IMR-90 (cell line): ENCODE measurements around the gene TSC2. TPM values are rescaled to one million over a fixed set of nuclear protein-coding genes. Genes with fewer than 3 reads are reported as not detected.

ENCODE experiments used
- ATAC-seq: fragments of 200-7000 bp; cut with Tn5 transposase; 2 replicates; pipeline ENCODE4 v1.9.1; 2020; ENCODE audit warnings: low read depth, mild to moderate bottlenecking, moderate library complexity
- BruUV-seq: library from RNA; stranded (reverse); fragments of 400-500 nt; replicated peaks from 2 replicates; lab custom pipeline; 2021; lab: Mats Ljungman, UMichigan
- CTCF ChIA-PET: fragments of 300-600 bp; formaldehyde crosslinking; extraction: SDS; loops from one replicate; lab custom pipeline; 2021; ENCODE audit warnings: antibody characterized with exemption; lab: Yijun Ruan, JAX
- POLR2A ChIA-PET: fragments of 300-600 bp; sonication (Branson Sonifier 250); formaldehyde crosslinking; loops from one replicate; lab custom pipeline; 2022; ENCODE audit warnings: antibody characterized with exemption; ENCODE audit not compliant: unreplicated experiment; lab: Charles Lee
- DNase-seq: peaks from one replicate; pipeline ENCODE4 v3.0.0; 2013
- H2AFZ ChIP-seq: replicated peaks from 2 replicates; pipeline ENCODE3; 2013; ENCODE audit warnings: low read length, mild to moderate bottlenecking; ENCODE audit not compliant: poor library complexity
- H2AK5ac ChIP-seq: 2 replicates; pipeline ENCODE4 v1.6.1; 2013; ENCODE audit warnings: low read depth, low read length, inconsistent platforms
- H2AK9ac ChIP-seq: replicated peaks from 2 replicates; pipeline ENCODE3; 2013; ENCODE audit warnings: mild to moderate bottlenecking, low read depth, low read length, moderate library complexity; ENCODE audit not compliant: poor library complexity
- H2BK120ac ChIP-seq: 2 replicates; pipeline ENCODE4 v1.6.1; 2013; ENCODE audit warnings: low read depth, low read length, inconsistent platforms
- H2BK15ac ChIP-seq: 3 replicates; pipeline ENCODE4 v1.6.1; 2013; ENCODE audit warnings: low read depth, low read length, inconsistent platforms
- H2BK20ac ChIP-seq: 2 replicates; pipeline ENCODE4 v1.6.1; 2013; ENCODE audit warnings: low read depth, mild to moderate bottlenecking, inconsistent platforms, low read length, moderate library complexity
- H2BK5ac ChIP-seq: 2 replicates; pipeline ENCODE4 v1.6.1; 2013; ENCODE audit warnings: mild to moderate bottlenecking, low read depth, low read length, inconsistent platforms; ENCODE audit not compliant: poor library complexity, severe bottlenecking
- H3K14ac ChIP-seq: replicated peaks from 2 replicates; pipeline ENCODE4 v1.6.1; 2013; ENCODE audit warnings: low read depth, low read length, inconsistent platforms
- H3K18ac ChIP-seq: 2 replicates; pipeline ENCODE4 v1.6.1; 2013; ENCODE audit warnings: low read depth, low read length, control low read depth
- H3K23ac ChIP-seq: 2 replicates; pipeline ENCODE4 v1.6.1; 2013; ENCODE audit warnings: low read depth, low read length, inconsistent platforms
- H3K27ac ChIP-seq: 2 replicates; pipeline ENCODE4 v1.5.1; 2013; ENCODE audit warnings: mild to moderate bottlenecking, control low read depth, low read length; ENCODE audit not compliant: insufficient read depth
- H3K27me3 ChIP-seq: 2 replicates; pipeline ENCODE4 v1.6.1; 2013; ENCODE audit warnings: low read length; ENCODE audit not compliant: control insufficient read depth, insufficient read depth
- H3K36me3 ChIP-seq: 2 replicates; pipeline ENCODE4 v1.6.1; 2013; ENCODE audit warnings: low read length, mixed read lengths; ENCODE audit not compliant: control insufficient read depth, insufficient read depth
- H3K4ac ChIP-seq: 2 replicates; pipeline ENCODE4 v1.6.1; 2013; ENCODE audit warnings: low read depth, low read length, inconsistent platforms
- H3K4me1 ChIP-seq: 2 replicates; pipeline ENCODE4 v1.6.1; 2013; ENCODE audit warnings: low read length, mixed read lengths; ENCODE audit not compliant: control insufficient read depth, insufficient read depth
- H3K4me2 ChIP-seq: 2 replicates; pipeline ENCODE4 v1.6.1; 2013; ENCODE audit warnings: low read depth, mild to moderate bottlenecking, control low read depth, low read length, moderate library complexity
- H3K4me3 ChIP-seq: 2 replicates; pipeline ENCODE4 v1.5.1; 2013; ENCODE audit warnings: low read depth, mild to moderate bottlenecking, control low read depth, low read length, moderate library complexity; ENCODE audit not compliant: insufficient read depth
- H3K56ac ChIP-seq: 2 replicates; pipeline ENCODE4 v1.6.1; 2013; ENCODE audit warnings: low read length, inconsistent platforms; ENCODE audit not compliant: insufficient read depth; ENCODE audit errors: extremely low read depth
- H3K79me1 ChIP-seq, 2 experiments: 2 replicates each; pipeline ENCODE4 v1.6.1; 2013; ENCODE audit warnings: low read length in 2 of 2, inconsistent platforms in 1 of 2, low read depth in 1 of 2
- H3K9ac ChIP-seq: 2 replicates; pipeline ENCODE4 v1.6.1; 2013; ENCODE audit warnings: low read depth, low read length, control low read depth
- H3K9me1 ChIP-seq: 2 replicates; pipeline ENCODE4 v1.6.1; 2013; ENCODE audit warnings: low read length, inconsistent platforms; ENCODE audit not compliant: insufficient read depth
- H3K9me3 ChIP-seq: 2 replicates; pipeline ENCODE4 v1.6.1; 2013; ENCODE audit warnings: low read length; ENCODE audit not compliant: control insufficient read depth, insufficient read depth
- H4K20me1 ChIP-seq: 2 replicates; pipeline ENCODE4 v1.6.1; 2013; ENCODE audit warnings: low read length, inconsistent platforms; ENCODE audit not compliant: insufficient read depth
- H4K5ac ChIP-seq: 2 replicates; pipeline ENCODE4 v1.6.1; 2013; ENCODE audit warnings: mild to moderate bottlenecking, low read depth, low read length, control low read depth
- H4K8ac ChIP-seq, 2 experiments: 2 replicates each; pipeline ENCODE4 v1.6.1; 2013; ENCODE audit warnings: low read depth in 2 of 2, low read length in 2 of 2, control low read depth in 1 of 2, inconsistent platforms in 1 of 2
- H4K91ac ChIP-seq: 2 replicates; pipeline ENCODE4 v1.6.1; 2013; ENCODE audit warnings: low read depth, low read length, inconsistent platforms; ENCODE audit not compliant: insufficient read depth
- BHLHE40 ChIP-seq: fragments of 150-350 bp; IDR thresholded peaks from 2 replicates; pipeline ENCODE4 v1.6.1; 2016; ENCODE audit warnings: mild to moderate bottlenecking, low read depth, low read length
- CEBPB ChIP-seq: IDR thresholded peaks from 2 replicates; pipeline ENCODE4 v1.6.1; 2012; ENCODE audit warnings: low read depth, low read length, improper control_type of control experiment
- MAFK ChIP-seq: IDR thresholded peaks from 2 replicates; pipeline ENCODE4 v1.6.1; 2012; ENCODE audit warnings: low read depth, low read length, improper control_type of control experiment
- MAZ ChIP-seq: IDR thresholded peaks from 2 replicates; pipeline ENCODE4 v1.6.1; 2012; ENCODE audit warnings: low read depth, mild to moderate bottlenecking, low read length, improper control_type of control experiment, moderate library complexity, borderline replicate concordance
- MXI1 ChIP-seq: IDR thresholded peaks from 2 replicates; pipeline ENCODE4 v1.6.1; 2012; ENCODE audit warnings: low read depth, mild to moderate bottlenecking, low read length, moderate library complexity, borderline replicate concordance
- NFE2L2 ChIP-seq: fragments of 150-350 bp; IDR thresholded peaks from 2 replicates; pipeline ENCODE4 v1.6.1; 2016; ENCODE audit warnings: low read depth, mild to moderate bottlenecking, low read length
- RFX5 ChIP-seq: IDR thresholded peaks from 2 replicates; pipeline ENCODE4 v1.8.0; 2012; ENCODE audit warnings: low read depth, mild to moderate bottlenecking, low read length, moderate library complexity
- WGBS, 2 experiments: methylation state at CpG; one replicate each; pipeline versions ENCODE4 v1.1.5 to v1.1.7; 2013; ENCODE audit warnings: missing lambda C conversion rate in 2 of 2; ENCODE audit not compliant: insufficient read length in 1 of 2; ENCODE audit errors: extremely low coverage in 2 of 2; 5-methylcytosine and 5-hydroxymethylcytosine counted together
- dilution Hi-C: fragments of 300-500 bp; cut with HindIII; formaldehyde crosslinking; loops from one replicate; pipeline ENCODE4 v1.14.3; 2018; ENCODE audit warnings: low sequenced_read_pairs; ENCODE audit not compliant: unreplicated experiment
- in situ Hi-C: fragments of 300-500 bp; cut with MboI; formaldehyde crosslinking; loops from 3 replicates; pipeline ENCODE4 v1.14.3; 2019; ENCODE audit warnings: low sequenced_read_pairs, inconsistent platforms, mixed read lengths
- intact Hi-C: fragments of 100-400 bp; cut with micrococcal nuclease; formaldehyde crosslinking; loops from 2 replicates; pipeline ENCODE4 v1.10.0; 2022
- polyA plus RNA-seq, 3 experiments: library from polyadenylated mRNA; depleted of rRNA; stranded (reverse); fragments of >200 nt; gene quantifications; 2 replicates each; pipeline ENCODE4 v1.2.3, GENCODE V29; 2012; ENCODE audit warnings: low replicate concordance in 1 of 3
- total RNA-seq: library from RNA; depleted of rRNA; stranded (reverse); fragments of >200 nt; gene quantifications from 2 replicates; pipeline ENCODE4 v1.2.3, GENCODE V29; 2012

Gene TSC2
- total and polyA plus RNA-seq, 2 of the 4 experiments (the other 2 are of a cell fraction): 31.4 to 88.6 TPM

DNA sequence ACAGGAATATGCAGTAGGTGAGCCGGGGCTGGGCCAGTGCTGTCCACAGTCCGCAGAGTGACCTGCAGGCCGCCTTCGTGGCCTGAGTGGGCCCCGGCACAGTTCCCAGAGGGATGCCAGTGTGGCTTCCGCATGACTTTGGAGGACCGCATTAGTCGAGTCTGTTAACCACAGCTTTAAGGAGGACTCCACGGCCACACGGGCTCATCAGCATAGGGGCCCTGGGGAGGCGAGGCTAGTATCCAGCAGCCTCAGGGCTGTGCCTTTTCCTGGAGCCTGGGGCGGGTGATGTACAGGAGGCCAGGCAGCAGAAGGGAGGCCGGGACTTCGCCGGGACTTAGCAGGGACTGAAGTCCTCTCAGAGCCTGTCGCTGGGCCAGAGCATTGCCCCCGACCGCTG, 13.2 kb downstream of the TSC2 start:
- Histone ChIP-seq H3K4ac (no peak overlapping the region), H3K56ac (no peak overlapping the region), H3K79me1 (peaks cover 0 to 10% of the 10 kb centered on the region in 2 experiments; a peak in 1 of 4 replicates), H3K18ac (no peak overlapping the region), H3K27me3 (no peaks in the 10 kb centered on the region), H2AK9ac (no peak overlapping the region), H4K91ac (no peak overlapping the region), H2AFZ (no peak overlapping the region), H3K4me3 (no peak overlapping the region), H3K9me1 (0 out of 2 replicates have a peak, but pooled peaks cover 1% of the 10 kb centered on the region), H2BK20ac (no peak overlapping the region), H2AK5ac (no peak overlapping the region), H3K14ac (no peak overlapping the region), H4K20me1 (no peaks in the 10 kb centered on the region; the same call in 1 of the 2 replicates), H2BK120ac (no peak overlapping the region), H3K9me3 (no peaks in the 10 kb centered on the region), H3K9ac (no peak overlapping the region), H2BK5ac (no peak overlapping the region), H4K5ac (no peak overlapping the region), H4K8ac (no peak overlapping the region), H3K4me2 (no peak overlapping the region), H3K27ac (no peak overlapping the region), H3K36me3 (peaks cover 67% of the 10 kb centered on the region), H3K4me1 (no peaks in the 10 kb centered on the region), H2BK15ac (no peak overlapping the region), H3K23ac (no peak overlapping the region)
- POLR2A ChIA-PET: no interaction called here
- in situ Hi-C loops: no loop called here
- WGBS, 2 experiments: 95% methylated on average over 18 of the region's 18 CpGs; no CpG with 5 or more reads in 1 of the 2 experiments
- DNase-seq (no peak), ATAC-seq (no peak)
- CTCF ChIA-PET: no interaction called here
- intact Hi-C loops: no loop called here
- dilution Hi-C loops: no loop called here
- BruUV-seq: no TSS peak
- TF ChIP-seq RFX5 (no peak), CEBPB (no peak), MAZ (no peak), MXI1 (no peak), NFE2L2 (no peak), BHLHE40 (no peak), MAFK (no peak)
